Activated CD4-positive, alpha-beta T cell treated with anti-CD3 and anti-CD28 coated beads, Interleukin-2, amount 50 U/mL, for 4 hours (primary cell): ENCODE results near the gene MAPKBP1.
A peak's percentile ranks its signal among the peaks of the same experiment; 100 is the strongest.

Experiments used
- DNase-seq, 2 experiments: peaks; one replicate each; pipeline ENCODE4 v3.0.0-alpha.2; 2020

MAPKBP1 gene

GRCh38 chr15:41827290-41827879 is 53.1 kb downstream of the MAPKBP1 start:
- peak; percentile 5 to 13 for DNase-seq

GRCh38 chr15:41827880-41828806 is 53.9 kb downstream of the MAPKBP1 start, which contains the start of gene JMJD7:
Gene JMJD7 (plus strand): TSS chr15:41828092. CDS start chr15:41828125, 33 bp downstream.
- peak; percentile 96 to 97 for DNase-seq

GRCh38 chr15:41828807-41829141 is 54.5 kb downstream of the MAPKBP1 start:
- DNase-seq = no peak

- no peak for DNase-seq
Measured at GRCh38 chr15:41829959-41830646, 55.8 kb downstream of the MAPKBP1 start.

GRCh38 chr15:41831291-41831690 is 57.0 kb downstream of the MAPKBP1 start:
- peak; percentile 12 to 18 for DNase-seq

GRCh38 chr15:41832208-41832607 is 57.9 kb downstream of the MAPKBP1 start:
- DNase-seq = no peak

GRCh38 chr15:41832875-41833274 is 58.6 kb downstream of the MAPKBP1 start:
- DNase-seq = no peak

- no peak for DNase-seq
Measured at GRCh38 chr15:41834096-41834495, 59.8 kb downstream of the MAPKBP1 start.

GRCh38 chr15:41836073-41836472 is 61.8 kb downstream of the MAPKBP1 start:
- DNase-seq = no peak

GRCh38 chr15:41836713-41837454 is 62.6 kb downstream of the MAPKBP1 start:
- DNase-seq = no peak

GRCh38 chr15:41838400-41838897 is 64.2 kb downstream of the MAPKBP1 start, which contains the start of gene PLA2G4B:
Gene PLA2G4B (plus strand): TSS chr15:41838847. CDS start chr15:41838914, 67 bp downstream.
- DNase-seq = no peak

GRCh38 chr15:41839781-41840491 is 65.7 kb downstream of the MAPKBP1 start:
- DNase-seq = no peak

GRCh38 chr15:41840673-41841072 is 66.4 kb downstream of the MAPKBP1 start:
- DNase-seq = no peak

- DNase-seq = no peak
Measured at GRCh38 chr15:41841131-41841530, 66.8 kb downstream of the MAPKBP1 start.

GRCh38 chr15:41842229-41842628 is 67.9 kb downstream of the MAPKBP1 start:
- DNase-seq = no peak

GRCh38 chr15:41843571-41843970 is 69.3 kb downstream of the MAPKBP1 start:
- no peak for DNase-seq

- no peak for DNase-seq
Measured at GRCh38 chr15:41844814-41845213, 70.5 kb downstream of the MAPKBP1 start.

- no peak for DNase-seq
Measured at GRCh38 chr15:41847206-41847605, 72.9 kb downstream of the MAPKBP1 start.

GRCh38 chr15:41847981-41848380 is 73.7 kb downstream of the MAPKBP1 start:
- DNase-seq = no peak

- DNase-seq = no peak
Measured at GRCh38 chr15:41848631-41849030, 74.3 kb downstream of the MAPKBP1 start.

GRCh38 chr15:41849204-41849603 is 74.9 kb downstream of the MAPKBP1 start:
- DNase-seq = no peak

- no peak for DNase-seq
Measured at GRCh38 chr15:41849861-41850260, 75.6 kb downstream of the MAPKBP1 start.
